K562 (cell line): ENCODE results near the gene FUT6. TPM values are rescaled to one million over a fixed set of nuclear protein-coding genes. Genes with fewer than 3 reads are reported as not detected.
A peak's percentile ranks its signal among the peaks of the same experiment; 100 is the strongest.

Experiments used
- ATAC-seq: fragments of 200-7000 bp; cut with Tn5 transposase; 3 replicates; pipeline ENCODE4 v1.9.1; 2020; ENCODE audit warnings: moderate library complexity
- BruUV-seq: library from RNA; stranded (reverse); fragments of 400-500 nt; replicated peaks from 2 replicates; lab custom pipeline; 2021; lab: Mats Ljungman, UMichigan
- CTCF ChIA-PET: fragments of 300-600 bp; formaldehyde crosslinking; extraction: SDS; loops from one replicate; lab custom pipeline; 2021; ENCODE audit warnings: low intra/inter-chr PET ratio; lab: Yijun Ruan, JAX
- POLR2A ChIA-PET: fragments of 300-600, 350-650 bp; sonication (Branson Sonifier 250); formaldehyde crosslinking; extraction: SDS; loops from one replicate; lab custom pipeline; 2021; ENCODE audit warnings: antibody characterized with exemption, inconsistent platforms; lab: Yijun Ruan, JAX
- DNase-seq, 4 experiments: peaks; one replicate each; pipeline versions ENCODE4 v3.0.0 to v3.0.0-alpha.2; 2011 to 2018; ENCODE audit warnings: low spot score in 3 of 4, mixed read lengths in 3 of 4; ENCODE audit errors: extremely low read depth in 1 of 4
- FAIRE-seq: peaks from 2 replicates; lab custom pipeline; 2011; peaks lifted over from hg19 to GRCh38; lab: Jason Lieb, UNC
- H2AFZ ChIP-seq: 2 replicates; pipeline ENCODE4 v1.6.0; 2011; ENCODE audit warnings: low read depth, low read length, control low read depth, inconsistent platforms
- H3K27ac ChIP-seq: fragments of 200-600 bp; 3 replicates; pipeline ENCODE4 v1.8.0; 2011; ENCODE audit warnings: low read depth, mild to moderate bottlenecking, control low read depth, inconsistent platforms, low read length, moderate library complexity, mixed read lengths; ENCODE audit errors: extremely low read depth
- H3K27me3 ChIP-seq, 2 experiments: fragments of 300-600 bp in 1 of 2; 2 replicates in 1 of 2; 3 replicates in 1 of 2; pipeline versions ENCODE4 v1.6.0 to v1.8.0; 2011; ENCODE audit warnings: inconsistent platforms in 2 of 2, low read length in 2 of 2, mild to moderate bottlenecking in 1 of 2, mixed read lengths in 1 of 2, moderate library complexity in 1 of 2; ENCODE audit not compliant: control insufficient read depth in 2 of 2, insufficient read depth in 2 of 2
- H3K36me3 ChIP-seq: fragments of 300-600 bp; 3 replicates; pipeline ENCODE4 v1.8.0; 2011; ENCODE audit warnings: mild to moderate bottlenecking, low read length, inconsistent platforms; ENCODE audit not compliant: control insufficient read depth, insufficient read depth
- H3K4me1 ChIP-seq, 2 experiments: fragments of 200-600 bp in 1 of 2; replicated peaks in 1 of 2; 2 replicates in 1 of 2; 3 replicates in 1 of 2; pipeline versions ENCODE4 v1.5.1 to v1.8.0; 2011; ENCODE audit warnings: inconsistent platforms in 2 of 2, low read length in 2 of 2, mild to moderate bottlenecking in 1 of 2, mixed read lengths in 1 of 2, moderate library complexity in 1 of 2; ENCODE audit not compliant: control insufficient read depth in 2 of 2, insufficient read depth in 2 of 2
- H3K4me2 ChIP-seq: 2 replicates; pipeline ENCODE4 v1.6.1; 2011; ENCODE audit warnings: low read length, control low read depth, inconsistent platforms, mixed read lengths; ENCODE audit not compliant: insufficient read depth
- H3K4me3 ChIP-seq: fragments of 200-600 bp; sonication (generic), shearing (Covaris generic); 2 replicates; pipeline ENCODE4 v1.5.1; 2016; ENCODE audit warnings: control low read depth, inconsistent platforms
- H3K79me2 ChIP-seq: fragments of 200-600 bp; 3 replicates; pipeline ENCODE4 v1.8.0; 2011; ENCODE audit warnings: low read length, inconsistent platforms; ENCODE audit not compliant: control insufficient read depth, insufficient read depth
- H3K9ac ChIP-seq, 2 experiments: 2 replicates each; pipeline versions ENCODE4 v1.6.0 to v1.6.1; 2011; ENCODE audit warnings: low read depth in 2 of 2, low read length in 2 of 2, control low read depth in 1 of 2, inconsistent platforms in 1 of 2, mild to moderate bottlenecking in 1 of 2, mixed read lengths in 1 of 2; ENCODE audit not compliant: insufficient read depth in 1 of 2
- H3K9me1 ChIP-seq: one replicate; pipeline ENCODE4 v1.6.0; 2011; ENCODE audit warnings: inconsistent platforms, mild to moderate bottlenecking, low read length, moderate library complexity; ENCODE audit not compliant: control insufficient read depth, insufficient read depth
- H3K9me3 ChIP-seq: replicated peaks from 2 replicates; pipeline ENCODE4 v1.5.1; 2011; ENCODE audit warnings: low read depth, low read length, inconsistent platforms; ENCODE audit not compliant: control insufficient read depth, insufficient read depth
- H4K20me1 ChIP-seq: replicated peaks from 2 replicates; pipeline ENCODE4 v1.6.1; 2011; ENCODE audit warnings: low read length, inconsistent platforms, mixed read lengths; ENCODE audit not compliant: control insufficient read depth, insufficient read depth
- ATF1 ChIP-seq, 2 experiments: fragments of 450-650 bp in 1 of 2; IDR thresholded peaks; 2 replicates each; pipeline ENCODE4 v1.6.1; 2016; ENCODE audit warnings: missing compliant biosample characterization in 1 of 2, missing genetic modification characterization in 1 of 2
- BCOR ChIP-seq: fragments of 450-650 bp; IDR thresholded peaks from 2 replicates; pipeline ENCODE4 v1.6.1; 2016
- RBM25 ChIP-seq: fragments of 200-400 bp; formaldehyde crosslinking; IDR thresholded peaks from 2 replicates; pipeline ENCODE4 v1.6.1; 2018; ENCODE audit warnings: low read length, low read depth, moderate library complexity; ENCODE audit not compliant: severe bottlenecking
- RNF219 ChIP-seq: fragments of 250-450 bp; sonication (Bioruptor Pico); IDR thresholded peaks from 2 replicates; pipeline ENCODE4 v1.5.0; 2022; ENCODE audit warnings: mild to moderate bottlenecking
- SMARCA5 ChIP-seq: fragments of 450-650 bp; IDR thresholded peaks from 2 replicates; pipeline ENCODE4 v1.6.1; 2016
- ZNF121 ChIP-seq: sonication (generic); formaldehyde crosslinking; conservative IDR thresholded peaks from 2 replicates; pipeline ENCODE4 v1.8.0; 2022; ENCODE audit warnings: missing genetic modification reagents
- WGBS: fragments of 100-300 bp; shearing (Covaris generic); methylation state at CpG from one replicate; pipeline ENCODE4 v1.1.6; 2016; ENCODE audit warnings: low coverage, mixed read lengths; ENCODE audit not compliant: insufficient coverage; ENCODE audit errors: missing lambda C conversion rate; 5-methylcytosine and 5-hydroxymethylcytosine counted together
- in situ Hi-C: fragments of 300-500 bp; cut with MboI; formaldehyde crosslinking; loops from 4 replicates; pipeline ENCODE4 v1.15.0; 2018; ENCODE audit warnings: inconsistent platforms, mixed read lengths
- intact Hi-C: fragments of 100-400 bp; cut with micrococcal nuclease; formaldehyde crosslinking; loops from 2 replicates; pipeline ENCODE4 v1.14.2; 2022
- polyA plus RNA-seq, 8 experiments: library from polyadenylated mRNA; depleted of rRNA in 4 of 8; stranded (reverse) in 5 of 8; unstranded in 3 of 8; fragments of >200 nt; fragmentation: Nextera tagmentation in 2 of 8; fragmentation: Illumina TruSeq in 1 of 8; extraction: Ambion mirVana in 2 of 8; extraction: Trizol in 1 of 8; gene quantifications; 2 replicates each; pipeline versions ENCODE4 v1.2.1 to v1.2.3, GENCODE V29; 2011 to 2014; ENCODE audit warnings: inconsistent platforms in 1 of 8, missing spikeins in 1 of 8
- total RNA-seq, 7 experiments: library from RNA; depleted of rRNA in 6 of 7; stranded (reverse); fragments of >200 nt in 6 of 7; fragmentation: Illumina TruSeq in 2 of 7; extraction: Trizol in 2 of 7; gene quantifications; 2 replicates each; pipeline versions ENCODE4 v1.2.1 to v1.2.3, GENCODE V29; 2011 to 2021; ENCODE audit warnings: low replicate concordance in 1 of 7

The FUT6 gene
- total and polyA plus RNA-seq, 9 of the 15 experiments (the other 6 are each of a cell fraction or from before 2014, with no cell fraction given), result 0.04 TPM; not detected in 8

- FAIRE-seq, result no peak
- Histone ChIP-seq H3K4me1 (peaks cover 4 to 35% of the 10 kb centered on the region in 2 experiments; a peak in 3 of 5 replicates), H3K9me1 (no peaks in the 10 kb centered on the region), H3K4me3 (no peak overlapping the region), H3K79me2 (peaks cover 21% of the 10 kb centered on the region), H3K36me3 (peaks cover 20% of the 10 kb centered on the region; the same call in 2 of the 3 replicates), H3K27me3 (no peaks in the 10 kb centered on the region), H3K4me2 (no peak overlapping the region), H4K20me1 (0 out of 2 replicates have a peak, but pooled peaks cover 6% of the 10 kb centered on the region), H3K9ac (no peak overlapping the region; a peak in 1 of 4 replicates), H3K9me3 (no peaks in the 10 kb centered on the region), H3K27ac (no peak overlapping the region), H2AFZ (no peak overlapping the region)
- BruUV-seq, result no TSS peak
- 74% methylated on average over 3 of the region's 3 CpGs for WGBS
- no peak for ATAC-seq
- ChIA-PET CTCF (no interaction called here), POLR2A (interaction anchor here (0.6 kb wide), 1 partner anchor 111 kb away, joined by 3 read pairs; no protein-coding TSS in a partner anchor)
- DNase-seq, result no peak
- in situ Hi-C loops, result no loop called here
- TF ChIP-seq RBM25 (peak; percentile 33), ZNF121 (peak; percentile 54), ATF1 (CRISPR knock-in tag; IDR thresholded peaks at IDR 0.05) (no peak), ATF1 (tag; IDR thresholded peaks at IDR 0.05) (no peak), RNF219 (CRISPR knock-in tag) (no peak), SMARCA5 (peak; percentile 83), BCOR (peak; percentile 88)
- intact Hi-C loops, result no loop called here
Measured at GRCh38 chr19:5793188-5793587, 46.3 kb downstream of the FUT6 start.
